Naive B cell (primary cell): ENCODE results near the gene USP6NL. TPM values are rescaled to one million over a fixed set of nuclear protein-coding genes. Genes with fewer than 3 reads are reported as not detected.
"Not testable (repeated sequence)": the region's sequence is repeated elsewhere in the genome, so short reads cannot be mapped to it uniquely, and the experiment has no call there.

Experiments used
- ATAC-seq, 2 donors: fragments of 150-1000 bp; cut with Tn5 transposase; 2 replicates each; pipeline ENCODE4 v1.10.0; 2021; ENCODE audit warnings: low read depth in 2 of 2, mild to moderate bottlenecking in 2 of 2, moderate library complexity in 2 of 2
- DNase-seq: peaks from one replicate; pipeline ENCODE4 v3.0.0; 2022
- H3K27ac Mint-ChIP-seq, 6 donors: one replicate each; pipeline ENCODE4 v1.8.0; 2020 to 2022; ENCODE audit warnings: mild to moderate bottlenecking in 6 of 6, mixed read lengths in 6 of 6, moderate library complexity in 5 of 6, inconsistent platforms in 2 of 6
- H3K27me3 Mint-ChIP-seq, 3 donors: one replicate each; pipeline ENCODE4 v1.8.0; 2021 to 2022; ENCODE audit warnings: mixed read lengths in 3 of 3, mild to moderate bottlenecking in 1 of 3
- H3K36me3 Mint-ChIP-seq, 2 donors: one replicate each; pipeline ENCODE4 v1.8.0; 2020 to 2022; ENCODE audit warnings: mixed read lengths in 2 of 2, inconsistent platforms in 1 of 2, mild to moderate bottlenecking in 1 of 2
- H3K4me1 Mint-ChIP-seq, 3 donors: one replicate each; pipeline ENCODE4 v1.8.0; 2020 to 2022; ENCODE audit warnings: mixed read lengths in 3 of 3, inconsistent platforms in 1 of 3, mild to moderate bottlenecking in 1 of 3, moderate library complexity in 1 of 3
- H3K4me3 Mint-ChIP-seq, 8 donors: one replicate each; pipeline ENCODE4 v1.8.0; 2020 to 2022; ENCODE audit warnings: mild to moderate bottlenecking in 8 of 8, mixed read lengths in 8 of 8, moderate library complexity in 8 of 8, inconsistent platforms in 2 of 8
- H3K9me3 Mint-ChIP-seq, 7 donors: one replicate each; pipeline ENCODE4 v1.8.0; 2020 to 2022; ENCODE audit warnings: mixed read lengths in 7 of 7, mild to moderate bottlenecking in 5 of 7, inconsistent platforms in 2 of 7, moderate library complexity in 1 of 7
- polyA plus RNA-seq, 6 donors: library from polyadenylated mRNA; unstranded; fragments of 300-500 nt; fragmentation: Illumina TruSeq; gene quantifications; one replicate each; pipeline ENCODE4 v1.2.3, GENCODE V29; 2021; ENCODE audit warnings: low read depth in 6 of 6

USP6NL gene
- polyA plus RNA-seq, 6 donors from 2014 or later = 37.8 to 56.8 (median 50.2) TPM

- no peak for DNase-seq
- no peak for ATAC-seq
- H3K36me3 Mint-ChIP-seq = peaks cover 6 to 15% of the 10 kb centered on the region in 2 donors
- peak overlapping the region in 4 of 6 donors; percentile 6 to 49 (median 32) for H3K27ac Mint-ChIP-seq
- H3K4me3 Mint-ChIP-seq = no peak overlapping the region
- no peaks in the 10 kb centered on the region for H3K9me3 Mint-ChIP-seq
- peaks cover 42 to 46% (median 43%) of the 10 kb centered on the region in 3 donors for H3K4me1 Mint-ChIP-seq
- H3K27me3 Mint-ChIP-seq = no peaks in the 10 kb centered on the region
These were observed 98.9 kb downstream of the USP6NL start for GRCh38 chr10:11512596-11512995.

- ATAC-seq (no peak), DNase-seq (no peak)
- H3K9me3 Mint-ChIP-seq = no peaks in the 10 kb centered on the region
- H3K36me3 Mint-ChIP-seq = peaks cover 6 to 15% of the 10 kb centered on the region in 2 donors
- H3K4me1 Mint-ChIP-seq = peaks cover 29 to 34% (median 30%) of the 10 kb centered on the region in 3 donors
- peak overlapping the region in 2 of 6 donors; percentile 7 to 24 for H3K27ac Mint-ChIP-seq
- no peak overlapping the region for H3K4me3 Mint-ChIP-seq
- H3K27me3 Mint-ChIP-seq = no peaks in the 10 kb centered on the region
These were observed 100.1 kb downstream of the USP6NL start for GRCh38 chr10:11511321-11511720.

GRCh38 chr10:11510736-11511135 is 100.7 kb downstream of the USP6NL start:
- DNase-seq (no peak), ATAC-seq (no peak)
- no peaks in the 10 kb centered on the region for H3K27me3 Mint-ChIP-seq
- H3K4me3 Mint-ChIP-seq = no peak overlapping the region
- peak overlapping the region in 1 of 6 donors; percentile 9 for H3K27ac Mint-ChIP-seq
- H3K4me1 Mint-ChIP-seq = peaks cover 25 to 31% (median 29%) of the 10 kb centered on the region in 3 donors
- no peaks in the 10 kb centered on the region for H3K9me3 Mint-ChIP-seq
- peaks cover 6 to 15% of the 10 kb centered on the region in 2 donors for H3K36me3 Mint-ChIP-seq

GRCh38 chr10:11510281-11510680 is 101.2 kb downstream of the USP6NL start:
- DNase-seq (no peak), ATAC-seq (no peak)
- Mint-ChIP-seq H3K4me3 (no peak overlapping the region), H3K27ac (peak overlapping the region in 2 of 6 donors; percentile 10 to 64), H3K9me3 (no peaks in the 10 kb centered on the region), H3K4me1 (peaks cover 20 to 28% (median 26%) of the 10 kb centered on the region in 3 donors), H3K36me3 (peaks cover 6 to 15% of the 10 kb centered on the region in 2 donors), H3K27me3 (no peaks in the 10 kb centered on the region)

- no peak for ATAC-seq
- no peak for DNase-seq
- Mint-ChIP-seq H3K27ac (peak overlapping the region in 2 of 6 donors; percentile 52 to 65), H3K27me3 (no peaks in the 10 kb centered on the region), H3K36me3 (peaks cover 12 to 15% of the 10 kb centered on the region in 2 donors), H3K4me3 (no peak overlapping the region), H3K9me3 (no peaks in the 10 kb centered on the region), H3K4me1 (peaks cover 30 to 34% (median 31%) of the 10 kb centered on the region in 3 donors)
These were observed 102.4 kb downstream of the USP6NL start for GRCh38 chr10:11509036-11509435.

- H3K4me3 Mint-ChIP-seq = no peak overlapping the region
- DNase-seq (no peak), ATAC-seq (no peak)
- peak overlapping the region in 2 of 6 donors; percentile 52 to 67 for H3K27ac Mint-ChIP-seq
- peaks cover 12 to 15% of the 10 kb centered on the region in 2 donors for H3K36me3 Mint-ChIP-seq
- no peaks in the 10 kb centered on the region for H3K9me3 Mint-ChIP-seq
- peaks cover 15 to 25% (median 21%) of the 10 kb centered on the region in 3 donors for H3K4me1 Mint-ChIP-seq
- H3K27me3 Mint-ChIP-seq = no peaks in the 10 kb centered on the region
These were observed 105.1 kb downstream of the USP6NL start for GRCh38 chr10:11506247-11506789.

GRCh38 chr10:11505639-11506038 is 105.8 kb downstream of the USP6NL start:
- no peak for ATAC-seq
- Mint-ChIP-seq H3K27me3 (no peaks in the 10 kb centered on the region), H3K9me3 (no peaks in the 10 kb centered on the region), H3K36me3 (peaks cover 12 to 15% of the 10 kb centered on the region in 2 donors), H3K4me1 (peaks cover 15 to 25% (median 20%) of the 10 kb centered on the region in 3 donors), H3K27ac (peak overlapping the region; percentile 13 to 83 (median 67)), H3K4me3 (no peak overlapping the region)
- no peak for DNase-seq

GRCh38 chr10:11504566-11505285 is 106.7 kb downstream of the USP6NL start:
- DNase-seq (no peak), ATAC-seq (no peak)
- H3K4me3 Mint-ChIP-seq = no peak overlapping the region
- peak overlapping the region in 4 of 6 donors; percentile 8 to 93 (median 29) for H3K27ac Mint-ChIP-seq
- no peaks in the 10 kb centered on the region for H3K9me3 Mint-ChIP-seq
- no peaks in the 10 kb centered on the region for H3K27me3 Mint-ChIP-seq
- H3K36me3 Mint-ChIP-seq = peaks cover 12 to 15% of the 10 kb centered on the region in 2 donors
- H3K4me1 Mint-ChIP-seq = peaks cover 15 to 25% (median 17%) of the 10 kb centered on the region in 3 donors

GRCh38 chr10:11501600-11501999 is 109.8 kb downstream of the USP6NL start:
- peaks cover 3 to 19% of the 10 kb centered on the region in 2 donors for H3K36me3 Mint-ChIP-seq
- no peak for ATAC-seq
- H3K9me3 Mint-ChIP-seq = no peaks in the 10 kb centered on the region
- H3K27ac Mint-ChIP-seq = peak overlapping the region in 5 of 6 donors; percentile 2 to 73 (median 36)
- H3K27me3 Mint-ChIP-seq = no peaks in the 10 kb centered on the region
- H3K4me1 Mint-ChIP-seq = peaks cover 11 to 26% (median 20%) of the 10 kb centered on the region in 3 donors
- DNase-seq = no peak
- H3K4me3 Mint-ChIP-seq = no peak overlapping the region

- peaks cover 4 to 31% of the 10 kb centered on the region in 2 donors for H3K36me3 Mint-ChIP-seq
- H3K27me3 Mint-ChIP-seq = no peaks in the 10 kb centered on the region
- no peak for DNase-seq
- peaks cover 9 to 16% (median 11%) of the 10 kb centered on the region in 3 donors for H3K4me1 Mint-ChIP-seq
- no peak overlapping the region for H3K4me3 Mint-ChIP-seq
- H3K9me3 Mint-ChIP-seq = no peaks in the 10 kb centered on the region
- no peak for ATAC-seq
- peak overlapping the region in 5 of 6 donors; percentile 22 to 73 (median 68) for H3K27ac Mint-ChIP-seq
These were observed 111.9 kb downstream of the USP6NL start for GRCh38 chr10:11499425-11500071.

- DNase-seq (no peak), ATAC-seq (no peak)
- H3K27ac Mint-ChIP-seq = peak overlapping the region in 1 of 6 donors; percentile 59
- peaks cover 9 to 40% of the 10 kb centered on the region in 2 donors for H3K36me3 Mint-ChIP-seq
- H3K4me3 Mint-ChIP-seq = no peak overlapping the region
- H3K4me1 Mint-ChIP-seq = peaks cover 5 to 13% (median 7%) of the 10 kb centered on the region in 3 donors
- no peaks in the 10 kb centered on the region for H3K9me3 Mint-ChIP-seq
- no peaks in the 10 kb centered on the region for H3K27me3 Mint-ChIP-seq
These were observed 113.1 kb downstream of the USP6NL start for GRCh38 chr10:11498399-11498798.

GRCh38 chr10:11494923-11495322 is 116.5 kb downstream of the USP6NL start:
- not testable (repeated sequence) for DNase-seq, ATAC-seq, H3K4me3 Mint-ChIP-seq, H3K4me1 Mint-ChIP-seq, H3K27me3 Mint-ChIP-seq, H3K9me3 Mint-ChIP-seq
- H3K27ac Mint-ChIP-seq = peak overlapping the region in 2 of 6 donors; percentile 50 to 76
- H3K36me3 Mint-ChIP-seq = peaks cover 18 to 55% of the 10 kb centered on the region in 2 donors

- Mint-ChIP-seq H3K27ac (peak overlapping the region in 2 of 6 donors; percentile 39 to 88), H3K9me3 (no peaks in the 10 kb centered on the region), H3K27me3 (no peaks in the 10 kb centered on the region), H3K4me3 (no peak overlapping the region), H3K36me3 (peaks cover 27 to 55% of the 10 kb centered on the region in 2 donors), H3K4me1 (peaks cover 0 to 7% (median 5%) of the 10 kb centered on the region in 3 donors)
- no peak for ATAC-seq
- DNase-seq = no peak
These were observed 117.8 kb downstream of the USP6NL start for GRCh38 chr10:11493646-11494045.
